Endothelial cell of umbilical vein (primary cell): ENCODE results near the gene ZNF609.

Experiments used
- POLR2A ChIP-seq: IDR thresholded peaks from 2 replicates; pipeline ENCODE4 v1.6.1; 2012; ENCODE audit warnings: low read depth, mild to moderate bottlenecking, control low read depth, low read length
- POLR2AphosphoS5 ChIP-seq: IDR thresholded peaks from 2 replicates; pipeline ENCODE4 v1.6.1; 2012; ENCODE audit warnings: low read depth, mild to moderate bottlenecking, control low read depth, low read length, moderate library complexity; ENCODE audit not compliant: insufficient read depth
- TF ChIP-seq, protein P1 (sequence below), 2 donors: IDR thresholded peaks; 1 replicate in 1 of 2; 2 replicates in 1 of 2; pipeline ENCODE4 v1.5.1; 2011; ENCODE audit warnings: low read length in 2 of 2, mild to moderate bottlenecking in 2 of 2, moderate library complexity in 2 of 2, control low read depth in 1 of 2, inconsistent platforms in 1 of 2, low read depth in 1 of 2; ENCODE audit not compliant: insufficient read depth in 1 of 2; ENCODE audit errors: extremely low read depth in 1 of 2

DNA sequence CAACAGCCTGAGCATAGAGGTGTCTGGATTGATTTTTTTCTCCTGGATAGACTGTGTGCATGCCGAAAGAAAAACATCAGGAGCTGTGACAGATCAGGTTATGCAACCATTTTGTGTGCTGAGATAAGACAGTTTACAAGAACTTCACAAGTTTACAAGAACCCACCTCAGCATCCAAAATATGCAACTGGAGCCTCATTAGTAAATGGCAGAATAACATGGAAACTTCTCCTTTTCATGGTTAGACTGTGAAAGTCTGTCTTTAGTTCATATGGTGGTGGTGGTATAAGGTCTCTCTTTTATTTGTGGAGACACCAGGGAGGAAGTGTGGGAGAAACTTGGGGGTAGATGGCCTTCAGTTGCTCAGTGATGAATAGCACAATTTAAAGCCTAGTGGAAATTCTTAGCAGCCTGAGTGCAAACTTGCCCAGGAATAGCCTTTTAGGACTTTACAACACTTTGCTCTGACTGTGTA is 3.7 kb upstream of the ZNF609 start:
- TF ChIP-seq POLR2A (no peak), POLR2AphosphoS5 (no peak)
- TF ChIP-seq, protein P1, sequence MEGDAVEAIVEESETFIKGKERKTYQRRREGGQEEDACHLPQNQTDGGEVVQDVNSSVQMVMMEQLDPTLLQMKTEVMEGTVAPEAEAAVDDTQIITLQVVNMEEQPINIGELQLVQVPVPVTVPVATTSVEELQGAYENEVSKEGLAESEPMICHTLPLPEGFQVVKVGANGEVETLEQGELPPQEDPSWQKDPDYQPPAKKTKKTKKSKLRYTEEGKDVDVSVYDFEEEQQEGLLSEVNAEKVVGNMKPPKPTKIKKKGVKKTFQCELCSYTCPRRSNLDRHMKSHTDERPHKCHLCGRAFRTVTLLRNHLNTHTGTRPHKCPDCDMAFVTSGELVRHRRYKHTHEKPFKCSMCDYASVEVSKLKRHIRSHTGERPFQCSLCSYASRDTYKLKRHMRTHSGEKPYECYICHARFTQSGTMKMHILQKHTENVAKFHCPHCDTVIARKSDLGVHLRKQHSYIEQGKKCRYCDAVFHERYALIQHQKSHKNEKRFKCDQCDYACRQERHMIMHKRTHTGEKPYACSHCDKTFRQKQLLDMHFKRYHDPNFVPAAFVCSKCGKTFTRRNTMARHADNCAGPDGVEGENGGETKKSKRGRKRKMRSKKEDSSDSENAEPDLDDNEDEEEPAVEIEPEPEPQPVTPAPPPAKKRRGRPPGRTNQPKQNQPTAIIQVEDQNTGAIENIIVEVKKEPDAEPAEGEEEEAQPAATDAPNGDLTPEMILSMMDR (IDR thresholded peaks at IDR 0.05; ENCODE audit: extremely low read depth in 1 of 2, insufficient read depth in 1 of 2, low read depth in 1 of 2, low read length in 2 of 2), result no peak
